SK-N-SH (cell line): Measurements from ENCODE around the gene CST6. TPM values are rescaled to one million over a fixed set of nuclear protein-coding genes. Genes with fewer than 3 reads are reported as not detected.

ENCODE experiments used
- CTCF ChIA-PET: fragments of 300-600, 350-600 bp; formaldehyde crosslinking; extraction: SDS; loops from one replicate; lab custom pipeline; 2021; lab: Yijun Ruan, JAX
- POLR2A ChIA-PET: fragments of 350-600 bp; sonication (Branson Sonifier 250); formaldehyde crosslinking; extraction: SDS; loops from one replicate; lab custom pipeline; 2020; ENCODE audit warnings: antibody characterized with exemption, inconsistent platforms; lab: Yijun Ruan, JAX
- DNase-seq: peaks from one replicate; pipeline ENCODE4 v3.0.0; 2012
- H2AFZ ChIP-seq: fragments of 200-600 bp; sonication (generic); 2 replicates; pipeline ENCODE4 v1.8.1; 2016; ENCODE audit warnings: antibody characterized with exemption, mild to moderate bottlenecking, low read depth
- H3F3A ChIP-seq: fragments of 200-600 bp; sonication (generic); replicated peaks from 2 replicates; pipeline ENCODE3; 2016; ENCODE audit warnings: antibody characterized with exemption, mild to moderate bottlenecking; ENCODE audit not compliant: insufficient read depth
- H3K27ac ChIP-seq, 2 experiments: fragments of 200-500 bp in 1 of 2; fragments of 200-600 bp in 1 of 2; sonication (Bioruptor generic) in 1 of 2; sonication (generic), shearing (Covaris generic) in 1 of 2; 2 replicates each; pipeline versions ENCODE4 v1.5.1 to v1.6.1; 2014 to 2016; ENCODE audit warnings: low read depth in 2 of 2, inconsistent platforms in 1 of 2, low read length in 1 of 2, mild to moderate bottlenecking in 1 of 2, mixed read lengths in 1 of 2
- H3K27me3 ChIP-seq: fragments of 200-600 bp; sonication (generic), shearing (Covaris generic); 2 replicates; pipeline ENCODE4 v1.6.1; 2016; ENCODE audit warnings: mixed run types; ENCODE audit not compliant: insufficient read depth
- H3K36me3 ChIP-seq, 2 experiments: fragments of 200-500 bp in 1 of 2; fragments of 200-600 bp in 1 of 2; sonication (Bioruptor generic) in 1 of 2; sonication (generic) in 1 of 2; replicated peaks in 1 of 2; 2 replicates each; pipeline versions ENCODE3 to v1.5.1; 2014 to 2016; ENCODE audit warnings: low read length in 1 of 2, mild to moderate bottlenecking in 1 of 2; ENCODE audit not compliant: insufficient read depth in 2 of 2, control insufficient read depth in 1 of 2
- H3K4me1 ChIP-seq, 2 experiments: fragments of 200-500 bp in 1 of 2; fragments of 200-600 bp in 1 of 2; sonication (Bioruptor generic) in 1 of 2; sonication (generic), shearing (Covaris generic) in 1 of 2; 2 replicates each; pipeline versions ENCODE4 v1.5.1 to v1.6.1; 2014 to 2016; ENCODE audit warnings: low read depth in 1 of 2, low read length in 1 of 2, mixed run types in 1 of 2; ENCODE audit not compliant: insufficient read depth in 2 of 2, control insufficient read depth in 1 of 2
- H3K4me2 ChIP-seq: fragments of 200-600 bp; sonication (generic), shearing (Covaris generic); 2 replicates; pipeline ENCODE4 v1.6.1; 2017; ENCODE audit warnings: mixed run types
- H3K4me3 ChIP-seq, 2 experiments: fragments of 200-500 bp in 1 of 2; fragments of 200-600 bp in 1 of 2; sonication (Bioruptor generic) in 1 of 2; sonication (generic), shearing (Covaris generic) in 1 of 2; 2 replicates each; pipeline versions ENCODE4 v1.5.1 to v1.8.1; 2014 to 2016; ENCODE audit warnings: low read depth in 2 of 2, inconsistent platforms in 1 of 2, low read length in 1 of 2, mild to moderate bottlenecking in 1 of 2, mixed read lengths in 1 of 2, moderate library complexity in 1 of 2
- H3K79me2 ChIP-seq: fragments of 200-600 bp; sonication (generic); 2 replicates; pipeline ENCODE4 v1.8.1; 2017; ENCODE audit warnings: mild to moderate bottlenecking; ENCODE audit not compliant: insufficient read depth
- H3K9ac ChIP-seq: fragments of 200-600 bp; sonication (generic); 2 replicates; pipeline ENCODE4 v1.6.1; 2017; ENCODE audit warnings: mixed run types
- H3K9me2 ChIP-seq: fragments of 200-600 bp; sonication (generic); 2 replicates; pipeline ENCODE4 v1.6.1; 2017; ENCODE audit warnings: mixed run types
- H3K9me3 ChIP-seq: fragments of 200-600 bp; sonication (generic); 2 replicates; pipeline ENCODE4 v1.6.1; 2017; ENCODE audit warnings: mixed run types, mild to moderate bottlenecking, moderate library complexity
- H4K20me1 ChIP-seq: fragments of 200-600 bp; sonication (generic); 2 replicates; pipeline ENCODE4 v1.6.1; 2017; ENCODE audit warnings: mild to moderate bottlenecking, mixed run types; ENCODE audit not compliant: insufficient read depth
- CHD2 ChIP-seq: fragments of 150-350 bp; IDR thresholded peaks from 2 replicates; pipeline ENCODE4 v1.6.1; 2018; ENCODE audit warnings: low read length; ENCODE audit not compliant: partially characterized antibody
- EZH2phosphoT487 ChIP-seq: fragments of 200-600 bp; sonication (generic); IDR thresholded peaks from 2 replicates; pipeline ENCODE4 v1.6.1; 2017; ENCODE audit warnings: low read depth, mixed run types, mild to moderate bottlenecking, antibody characterized with exemption, moderate library complexity, borderline replicate concordance
- FOXJ3 ChIP-seq: sonication (generic); formaldehyde crosslinking; IDR thresholded peaks from 2 replicates; pipeline ENCODE4 v1.5.1; 2020; ENCODE audit warnings: mild to moderate bottlenecking, missing genetic modification reagents
- FOXM1 ChIP-seq: IDR thresholded peaks from 2 replicates; pipeline ENCODE4 v1.4.0; 2012; ENCODE audit warnings: low read depth, mild to moderate bottlenecking
- JUND ChIP-seq: IDR thresholded peaks from 2 replicates; pipeline ENCODE4 v1.4.0; 2012
- MXI1 ChIP-seq: IDR thresholded peaks from 2 replicates; pipeline ENCODE4 v1.6.1; 2012; ENCODE audit warnings: mild to moderate bottlenecking, low read depth, low read length, improper control_type of control experiment
- NFIC ChIP-seq: IDR thresholded peaks from 2 replicates; pipeline ENCODE4 v1.4.0; 2012; ENCODE audit warnings: borderline replicate concordance
- RCOR1 ChIP-seq: fragments of 150-350 bp; IDR thresholded peaks from 2 replicates; pipeline ENCODE4 v1.6.1; 2017; ENCODE audit warnings: antibody characterized with exemption, low read length
- RFX5 ChIP-seq: IDR thresholded peaks from 2 replicates; pipeline ENCODE4 v1.6.1; 2012; ENCODE audit warnings: mild to moderate bottlenecking, improper control_type of control experiment, low read length
- SIN3A ChIP-seq: IDR thresholded peaks from 2 replicates; pipeline ENCODE4 v1.6.1; 2012; ENCODE audit warnings: low read depth, mild to moderate bottlenecking, low read length, moderate library complexity, borderline replicate concordance
- TAF1 ChIP-seq: IDR thresholded peaks from 2 replicates; pipeline ENCODE4 v1.6.1; 2012; ENCODE audit warnings: low read depth, mild to moderate bottlenecking, low read length, moderate library complexity, borderline replicate concordance
- TCF12 ChIP-seq: IDR thresholded peaks from 2 replicates; pipeline ENCODE4 v1.4.0; 2012
- TEAD4 ChIP-seq: IDR thresholded peaks from 2 replicates; pipeline ENCODE4 v1.4.0; 2012; ENCODE audit warnings: mild to moderate bottlenecking, borderline replicate concordance; ENCODE audit not compliant: insufficient read depth
- YY1 ChIP-seq: IDR thresholded peaks from 2 replicates; pipeline ENCODE4 v1.4.0; 2012; ENCODE audit warnings: low read depth, mild to moderate bottlenecking
- WGBS: methylation state at CpG from one replicate; pipeline ENCODE4 v1.1.6; 2017; ENCODE audit warnings: low lambda C conversion rate; 5-methylcytosine and 5-hydroxymethylcytosine counted together
- polyA plus RNA-seq, 3 experiments: library from polyadenylated mRNA; depleted of rRNA; stranded (reverse); fragments of >200 nt; gene quantifications; 2 replicates each; pipeline ENCODE4 v1.2.3, GENCODE V29; 2012
- TF ChIP-seq, protein P1 (sequence below): IDR thresholded peaks from 2 replicates; pipeline ENCODE4 v1.6.1; 2012; ENCODE audit warnings: mild to moderate bottlenecking, low read depth, low read length, moderate library complexity
- TF ChIP-seq, protein P2 (sequence below): fragments of 200-600 bp; sonication (generic); IDR thresholded peaks from 2 replicates; pipeline ENCODE4 v1.6.1; 2017; ENCODE audit warnings: antibody characterized with exemption, mild to moderate bottlenecking, moderate library complexity

CST6 gene
- polyA plus RNA-seq, 1 of the 3 experiments (the other 2 are of a cell fraction) = 0.90 TPM

DNA sequence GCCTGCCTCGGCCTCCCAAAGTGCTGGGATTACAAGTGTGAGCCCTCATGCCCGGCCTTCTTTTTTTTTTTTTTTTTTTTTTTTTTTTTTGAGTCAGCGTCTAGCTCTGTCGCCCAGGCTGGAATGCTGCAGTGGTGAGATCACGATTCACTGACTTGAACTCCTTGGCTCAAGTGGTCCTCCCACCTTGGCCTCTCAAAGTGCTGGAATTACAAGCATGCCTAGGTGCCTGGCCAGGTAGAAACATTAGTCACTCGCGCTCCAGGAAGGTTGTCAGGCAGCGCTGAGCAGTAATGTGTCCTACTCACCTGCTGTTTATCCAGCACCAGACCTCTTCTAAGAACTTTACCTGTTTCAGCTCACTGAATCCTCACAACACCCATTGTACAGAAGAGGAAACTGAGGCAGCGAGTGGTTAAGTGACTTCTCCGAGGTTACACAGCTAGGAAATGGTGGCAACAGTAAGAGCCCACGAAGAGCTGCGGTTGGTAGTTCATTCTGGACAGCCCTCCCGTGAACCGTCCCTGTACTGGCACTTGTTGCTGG lies 496 bp upstream of the CST6 start:
- Histone ChIP-seq H3K9ac (no peak overlapping the region), H3K27me3 (no peaks in the 10 kb centered on the region), H3K4me2 (no peak overlapping the region), H3K79me2 (peaks cover 5% of the 10 kb centered on the region; the same call in 1 of the 2 replicates), H3F3A (peaks cover 45% of the 10 kb centered on the region), H2AFZ (no peak overlapping the region), H3K27ac (peak overlapping the region in 1 of 2 experiments; percentile 10; a peak in 1 of 4 replicates), H4K20me1 (no peaks in the 10 kb centered on the region), H3K4me1 (peaks cover 15 to 24% of the 10 kb centered on the region in 2 experiments; a peak in 3 of 4 replicates), H3K4me3 (no peak overlapping the region), H3K36me3 (no peaks in the 10 kb centered on the region), H3K9me3 (no peaks in the 10 kb centered on the region), H3K9me2 (no peaks in the 10 kb centered on the region)
- ChIA-PET CTCF (interaction anchor here (0.7 to 4.3 kb wide), 3 partner anchors 11 to 33 kb away, joined by 3 to 36 read pairs (median 5); no protein-coding TSS in a partner anchor), POLR2A (no interaction called here)
- TF ChIP-seq, protein P1, sequence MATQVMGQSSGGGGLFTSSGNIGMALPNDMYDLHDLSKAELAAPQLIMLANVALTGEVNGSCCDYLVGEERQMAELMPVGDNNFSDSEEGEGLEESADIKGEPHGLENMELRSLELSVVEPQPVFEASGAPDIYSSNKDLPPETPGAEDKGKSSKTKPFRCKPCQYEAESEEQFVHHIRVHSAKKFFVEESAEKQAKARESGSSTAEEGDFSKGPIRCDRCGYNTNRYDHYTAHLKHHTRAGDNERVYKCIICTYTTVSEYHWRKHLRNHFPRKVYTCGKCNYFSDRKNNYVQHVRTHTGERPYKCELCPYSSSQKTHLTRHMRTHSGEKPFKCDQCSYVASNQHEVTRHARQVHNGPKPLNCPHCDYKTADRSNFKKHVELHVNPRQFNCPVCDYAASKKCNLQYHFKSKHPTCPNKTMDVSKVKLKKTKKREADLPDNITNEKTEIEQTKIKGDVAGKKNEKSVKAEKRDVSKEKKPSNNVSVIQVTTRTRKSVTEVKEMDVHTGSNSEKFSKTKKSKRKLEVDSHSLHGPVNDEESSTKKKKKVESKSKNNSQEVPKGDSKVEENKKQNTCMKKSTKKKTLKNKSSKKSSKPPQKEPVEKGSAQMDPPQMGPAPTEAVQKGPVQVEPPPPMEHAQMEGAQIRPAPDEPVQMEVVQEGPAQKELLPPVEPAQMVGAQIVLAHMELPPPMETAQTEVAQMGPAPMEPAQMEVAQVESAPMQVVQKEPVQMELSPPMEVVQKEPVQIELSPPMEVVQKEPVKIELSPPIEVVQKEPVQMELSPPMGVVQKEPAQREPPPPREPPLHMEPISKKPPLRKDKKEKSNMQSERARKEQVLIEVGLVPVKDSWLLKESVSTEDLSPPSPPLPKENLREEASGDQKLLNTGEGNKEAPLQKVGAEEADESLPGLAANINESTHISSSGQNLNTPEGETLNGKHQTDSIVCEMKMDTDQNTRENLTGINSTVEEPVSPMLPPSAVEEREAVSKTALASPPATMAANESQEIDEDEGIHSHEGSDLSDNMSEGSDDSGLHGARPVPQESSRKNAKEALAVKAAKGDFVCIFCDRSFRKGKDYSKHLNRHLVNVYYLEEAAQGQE = no peak
- no peak for TF ChIP-seq NFIC
- no peak for TF ChIP-seq TEAD4
- no peak for TF ChIP-seq FOXM1
- TF ChIP-seq MXI1 = no peak
- TF ChIP-seq RFX5 = no peak
- no peak for TF ChIP-seq TCF12
- no peak for TF ChIP-seq TAF1
- no peak for TF ChIP-seq YY1
- TF ChIP-seq CHD2 = no peak
- no peak for TF ChIP-seq JUND
- TF ChIP-seq EZH2phosphoT487 = no peak
- TF ChIP-seq RCOR1 = no peak
- no peak for TF ChIP-seq FOXJ3 (CRISPR knock-in tag)
- no peak for TF ChIP-seq SIN3A
- TF ChIP-seq, protein P2, sequence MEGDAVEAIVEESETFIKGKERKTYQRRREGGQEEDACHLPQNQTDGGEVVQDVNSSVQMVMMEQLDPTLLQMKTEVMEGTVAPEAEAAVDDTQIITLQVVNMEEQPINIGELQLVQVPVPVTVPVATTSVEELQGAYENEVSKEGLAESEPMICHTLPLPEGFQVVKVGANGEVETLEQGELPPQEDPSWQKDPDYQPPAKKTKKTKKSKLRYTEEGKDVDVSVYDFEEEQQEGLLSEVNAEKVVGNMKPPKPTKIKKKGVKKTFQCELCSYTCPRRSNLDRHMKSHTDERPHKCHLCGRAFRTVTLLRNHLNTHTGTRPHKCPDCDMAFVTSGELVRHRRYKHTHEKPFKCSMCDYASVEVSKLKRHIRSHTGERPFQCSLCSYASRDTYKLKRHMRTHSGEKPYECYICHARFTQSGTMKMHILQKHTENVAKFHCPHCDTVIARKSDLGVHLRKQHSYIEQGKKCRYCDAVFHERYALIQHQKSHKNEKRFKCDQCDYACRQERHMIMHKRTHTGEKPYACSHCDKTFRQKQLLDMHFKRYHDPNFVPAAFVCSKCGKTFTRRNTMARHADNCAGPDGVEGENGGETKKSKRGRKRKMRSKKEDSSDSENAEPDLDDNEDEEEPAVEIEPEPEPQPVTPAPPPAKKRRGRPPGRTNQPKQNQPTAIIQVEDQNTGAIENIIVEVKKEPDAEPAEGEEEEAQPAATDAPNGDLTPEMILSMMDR = no peak
- no peak for DNase-seq
- WGBS = 52% methylated on average over 13 of the region's 14 CpGs
